B cell (primary cell): ENCODE measurements around the gene PDE10A. TPM values are rescaled to one million over a fixed set of nuclear protein-coding genes. Genes with fewer than 3 reads are reported as not detected.

Experiments used
- ATAC-seq: fragments of 200-7000 bp; cut with Tn5 transposase; one replicate; pipeline ENCODE4 v1.10.0; 2021; ENCODE audit warnings: low read depth, mild to moderate bottlenecking, moderate number of reproducible peaks, moderate library complexity
- CTCF ChIA-PET: fragments of 350-600 bp; sonication (Branson Sonifier 250); formaldehyde crosslinking; loops from one replicate; lab custom pipeline; 2021; ENCODE audit warnings: antibody characterized with exemption, inconsistent platforms; lab: Charles Lee
- POLR2A ChIA-PET: fragments of 350-600 bp; sonication (Branson Sonifier 250); formaldehyde crosslinking; loops from one replicate; lab custom pipeline; 2021; ENCODE audit warnings: antibody characterized with exemption; lab: Charles Lee
- DNase-seq: peaks from one replicate; pipeline ENCODE4 v3.0.0; 2013
- H2AFZ ChIP-seq: 2 replicates; pipeline ENCODE4 v1.6.1; 2012; ENCODE audit warnings: mild to moderate bottlenecking, low read depth, low read length; ENCODE audit not compliant: insufficient read depth, poor library complexity, severe bottlenecking
- H3K27ac ChIP-seq, 2 donors: 1 replicate in 1 of 2; 2 replicates in 1 of 2; pipeline ENCODE4 v1.5.1; 2012 to 2013; ENCODE audit warnings: low read length in 2 of 2, mild to moderate bottlenecking in 2 of 2, moderate library complexity in 1 of 2
- H3K27me3 ChIP-seq, 4 experiments: fragments of 200-600 bp in 1 of 4; sonication (generic) in 1 of 4; replicated peaks in 1 of 4; 1 replicate in 2 of 4; 2 replicates in 2 of 4; pipeline versions ENCODE4 v1.6.1 to v1.7.0; 2013 to 2016; ENCODE audit warnings: low read length in 3 of 4, mild to moderate bottlenecking in 2 of 4, mixed read lengths in 1 of 4, moderate library complexity in 1 of 4; ENCODE audit not compliant: insufficient read depth in 4 of 4, control insufficient read depth in 3 of 4; ENCODE audit errors: control extremely low read depth in 1 of 4
- H3K36me3 ChIP-seq, 2 experiments: replicated peaks in 1 of 2; 1 replicate in 1 of 2; 2 replicates in 1 of 2; pipeline versions ENCODE4 v1.6.1 to v1.7.1; 2013; ENCODE audit warnings: low read length in 1 of 2; ENCODE audit not compliant: insufficient read depth in 2 of 2, control insufficient read depth in 1 of 2; ENCODE audit errors: control extremely low read depth in 1 of 2, extremely low read depth in 1 of 2
- H3K4me1 ChIP-seq, 2 donors: fragments of 200-600 bp in 1 of 2; sonication (generic) in 1 of 2; 1 replicate in 1 of 2; 2 replicates in 1 of 2; pipeline versions ENCODE4 v1.5.1 to v1.6.1; 2013 to 2017; ENCODE audit warnings: low read length in 2 of 2; ENCODE audit not compliant: control insufficient read depth in 2 of 2, insufficient read depth in 2 of 2
- H3K4me2 ChIP-seq: replicated peaks from 2 replicates; pipeline ENCODE3; 2012; ENCODE audit warnings: mild to moderate bottlenecking, low read depth, low read length; ENCODE audit not compliant: poor library complexity, severe bottlenecking
- H3K4me3 ChIP-seq, 5 experiments: fragments of 200-600 bp in 1 of 5; sonication (generic) in 1 of 5; 1 replicate in 3 of 5; 2 replicates in 2 of 5; pipeline versions ENCODE4 v1.5.1 to v1.7.0; 2011 to 2016; ENCODE audit warnings: low read length in 4 of 5, mild to moderate bottlenecking in 4 of 5, low read depth in 2 of 5, control low read depth in 1 of 5, moderate library complexity in 1 of 5; ENCODE audit not compliant: insufficient read depth in 1 of 5; ENCODE audit errors: control extremely low read depth in 1 of 5, extremely low read depth in 1 of 5
- H3K79me2 ChIP-seq: fragments of 200-600 bp; sonication (generic); one replicate; pipeline ENCODE4 v1.6.0; 2016; ENCODE audit warnings: low read length; ENCODE audit not compliant: control insufficient read depth, insufficient read depth
- H3K9ac ChIP-seq: fragments of 200-600 bp; sonication (generic); 2 replicates; pipeline ENCODE4 v1.6.1; 2017; ENCODE audit warnings: mild to moderate bottlenecking, low read length, moderate library complexity
- H3K9me3 ChIP-seq, 3 donors: one replicate each; pipeline versions ENCODE4 v1.6.1 to v1.7.1; 2013; ENCODE audit warnings: low read length in 2 of 3; ENCODE audit not compliant: control insufficient read depth in 2 of 3, insufficient read depth in 1 of 3; ENCODE audit errors: control extremely low read depth in 1 of 3
- H4K20me1 ChIP-seq: 2 replicates; pipeline ENCODE4 v1.6.0; 2012; ENCODE audit warnings: mild to moderate bottlenecking, low read length; ENCODE audit not compliant: insufficient read depth, control insufficient read depth, poor library complexity, severe bottlenecking
- H3K27ac Mint-ChIP-seq: one replicate; pipeline ENCODE4 v1.8.0; 2021; ENCODE audit warnings: mixed read lengths
- H3K27me3 Mint-ChIP-seq: one replicate; pipeline ENCODE4 v1.8.0; 2021; ENCODE audit warnings: mixed read lengths
- H3K4me1 Mint-ChIP-seq: one replicate; pipeline ENCODE4 v1.8.0; 2021; ENCODE audit warnings: mixed read lengths
- H3K4me3 Mint-ChIP-seq: one replicate; pipeline ENCODE4 v1.8.0; 2021; ENCODE audit warnings: mixed read lengths
- H3K9me3 Mint-ChIP-seq: one replicate; pipeline ENCODE4 v1.8.0; 2022; ENCODE audit warnings: mixed read lengths; ENCODE audit not compliant: insufficient read depth
- EZH2 ChIP-seq: IDR thresholded peaks from 2 replicates; pipeline ENCODE4 v1.6.1; 2012; ENCODE audit warnings: borderline replicate concordance, low read depth, mild to moderate bottlenecking, moderate library complexity, low read length; ENCODE audit not compliant: insufficient read depth, poor library complexity, severe bottlenecking
- WGBS: methylation state at CpG from one replicate; pipeline ENCODE4 v1.1.5; 2013; ENCODE audit warnings: missing lambda C conversion rate; ENCODE audit not compliant: insufficient coverage; 5-methylcytosine and 5-hydroxymethylcytosine counted together
- intact Hi-C: fragments of 100-400 bp; cut with micrococcal nuclease; formaldehyde crosslinking; loops from one replicate; pipeline ENCODE4 v1.10.0; 2022
- polyA plus RNA-seq: library from polyadenylated mRNA; depleted of rRNA; stranded (reverse); fragments of >200 nt; gene quantifications from 2 replicates; pipeline ENCODE4 v1.2.3, GENCODE V29; 2012
- total RNA-seq, 2 donors: library from RNA; stranded (reverse); fragments of 120-200 nt in 1 of 2; gene quantifications; 1 replicate in 1 of 2; 2 replicates in 1 of 2; pipeline versions ENCODE4 v1.2.3 to v1.2.4, GENCODE V29; 2013 to 2022
- TF ChIP-seq, protein P1 (sequence below): fragments of 200-600 bp; IDR thresholded peaks from one replicate; pipeline ENCODE4 v1.8.0; 2022; ENCODE audit warnings: antibody characterized with exemption, mild to moderate bottlenecking

PDE10A gene
- total and polyA plus RNA-seq, 2 donors (not counting 1 experiment from before 2014, with no cell fraction given) = not detected

DNA sequence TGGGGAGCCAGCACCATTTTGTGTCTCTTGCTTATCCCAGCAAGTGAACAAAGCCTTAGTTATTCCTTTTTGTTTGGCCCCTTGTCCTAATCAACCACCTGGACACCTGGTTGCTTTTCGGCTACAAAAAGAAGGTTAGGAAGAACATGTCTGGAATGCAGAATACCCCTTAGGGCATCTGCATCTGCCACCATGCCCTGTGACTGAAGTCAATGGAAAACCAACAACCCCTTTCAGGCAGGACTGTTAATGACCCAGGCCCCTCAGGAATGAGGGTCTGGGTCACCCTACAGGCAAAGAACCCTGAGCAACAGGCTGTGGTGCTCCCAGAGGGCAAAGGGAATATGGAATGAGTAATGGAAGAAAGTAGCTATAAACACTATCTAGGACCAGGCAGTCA is 78.5 kb downstream of the PDE10A start:
- H3K4me1 ChIP-seq = no peaks in the 10 kb centered on the region
- H3K9ac ChIP-seq = no peak overlapping the region
- peaks cover 0 to 14% (median 0%) of the 10 kb centered on the region in 3 donors for H3K9me3 ChIP-seq
- no peak overlapping the region for H3K4me3 ChIP-seq
- no peaks in the 10 kb centered on the region for H3K27me3 ChIP-seq
- H3K36me3 ChIP-seq = no peaks in the 10 kb centered on the region
- no peaks in the 10 kb centered on the region for H3K79me2 ChIP-seq
- Mint-ChIP-seq H3K27me3 (no peaks in the 10 kb centered on the region), H3K9me3 (peaks cover 7% of the 10 kb centered on the region), H3K4me1 (no peaks in the 10 kb centered on the region), H3K27ac (no peak overlapping the region), H3K4me3 (no peak overlapping the region)
- DNase-seq (no peak), ATAC-seq (no peak)
- no CpG with 5 or more reads among the region's 1 CpG for WGBS
- no peaks in the 10 kb centered on the region for H4K20me1 ChIP-seq
- no peak overlapping the region for H2AFZ ChIP-seq
- H3K4me2 ChIP-seq = no peak overlapping the region
- no peak overlapping the region for H3K27ac ChIP-seq
- TF ChIP-seq, protein P1, sequence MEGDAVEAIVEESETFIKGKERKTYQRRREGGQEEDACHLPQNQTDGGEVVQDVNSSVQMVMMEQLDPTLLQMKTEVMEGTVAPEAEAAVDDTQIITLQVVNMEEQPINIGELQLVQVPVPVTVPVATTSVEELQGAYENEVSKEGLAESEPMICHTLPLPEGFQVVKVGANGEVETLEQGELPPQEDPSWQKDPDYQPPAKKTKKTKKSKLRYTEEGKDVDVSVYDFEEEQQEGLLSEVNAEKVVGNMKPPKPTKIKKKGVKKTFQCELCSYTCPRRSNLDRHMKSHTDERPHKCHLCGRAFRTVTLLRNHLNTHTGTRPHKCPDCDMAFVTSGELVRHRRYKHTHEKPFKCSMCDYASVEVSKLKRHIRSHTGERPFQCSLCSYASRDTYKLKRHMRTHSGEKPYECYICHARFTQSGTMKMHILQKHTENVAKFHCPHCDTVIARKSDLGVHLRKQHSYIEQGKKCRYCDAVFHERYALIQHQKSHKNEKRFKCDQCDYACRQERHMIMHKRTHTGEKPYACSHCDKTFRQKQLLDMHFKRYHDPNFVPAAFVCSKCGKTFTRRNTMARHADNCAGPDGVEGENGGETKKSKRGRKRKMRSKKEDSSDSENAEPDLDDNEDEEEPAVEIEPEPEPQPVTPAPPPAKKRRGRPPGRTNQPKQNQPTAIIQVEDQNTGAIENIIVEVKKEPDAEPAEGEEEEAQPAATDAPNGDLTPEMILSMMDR = no peak
- TF ChIP-seq EZH2 = no peak
- intact Hi-C loops = no loop called here
- ChIA-PET CTCF (no interaction called here), POLR2A (no interaction called here)

DNA sequence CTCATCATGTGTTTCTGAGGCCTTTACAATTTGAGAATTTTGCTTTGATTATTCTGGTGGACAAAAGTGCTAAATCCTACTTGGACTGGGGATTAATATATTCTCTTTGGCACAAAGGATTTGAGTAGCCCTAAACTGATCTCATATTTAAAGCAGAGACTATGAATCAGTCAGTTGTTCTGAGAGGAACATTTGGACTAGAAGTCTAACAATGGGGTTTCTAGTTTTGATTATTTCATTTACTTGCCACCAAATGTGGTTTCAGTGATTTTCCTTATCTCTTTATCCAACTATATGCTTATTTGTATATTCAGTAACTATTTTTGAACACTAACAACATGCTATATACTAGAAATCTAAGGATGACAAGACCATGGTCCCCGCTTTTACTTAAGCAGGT is 81.4 kb downstream of the PDE10A start:
- no peak overlapping the region for H2AFZ ChIP-seq
- CTCF ChIA-PET = no interaction called here
- H3K4me2 ChIP-seq = no peak overlapping the region
- Mint-ChIP-seq H3K4me3 (no peak overlapping the region), H3K27ac (no peak overlapping the region), H3K4me1 (no peaks in the 10 kb centered on the region), H3K27me3 (no peaks in the 10 kb centered on the region), H3K9me3 (peaks cover 7% of the 10 kb centered on the region)
- TF ChIP-seq, protein P1 = no peak
- TF ChIP-seq EZH2 = no peak
- peaks cover 0 to 24% (median 0%) of the 10 kb centered on the region in 3 donors for H3K9me3 ChIP-seq
- ATAC-seq (no peak), DNase-seq (no peak)
- no peaks in the 10 kb centered on the region for H3K27me3 ChIP-seq
- POLR2A ChIA-PET = no interaction called here
- no peak overlapping the region for H3K9ac ChIP-seq
- H3K36me3 ChIP-seq = no peaks in the 10 kb centered on the region
- no peaks in the 10 kb centered on the region for H3K4me1 ChIP-seq
- H3K79me2 ChIP-seq = no peaks in the 10 kb centered on the region
- no peak overlapping the region for H3K27ac ChIP-seq
- WGBS = no CpG with 5 or more reads among the region's 1 CpG
- H3K4me3 ChIP-seq = no peak overlapping the region
- no peaks in the 10 kb centered on the region for H4K20me1 ChIP-seq
- intact Hi-C loops = no loop called here
